Neuron (in vitro differentiated cells): ENCODE data around the gene LPCAT3.

Source experiments
- H2AFZ ChIP-seq: one replicate; pipeline ENCODE4 v1.6.1; 2013; ENCODE audit warnings: low read depth, mild to moderate bottlenecking, inconsistent platforms, low read length, moderate library complexity
- H3K27me3 ChIP-seq: one replicate; pipeline ENCODE4 v1.6.1; 2013; ENCODE audit warnings: low read length; ENCODE audit not compliant: insufficient read depth
- H3K36me3 ChIP-seq: one replicate; pipeline ENCODE4 v1.6.1; 2013; ENCODE audit warnings: low read length; ENCODE audit not compliant: insufficient read depth
- H3K4me1 ChIP-seq: one replicate; pipeline ENCODE4 v1.6.1; 2013; ENCODE audit warnings: low read length; ENCODE audit not compliant: insufficient read depth
- H3K4me3 ChIP-seq: 2 replicates; pipeline ENCODE4 v1.5.1; 2013; ENCODE audit warnings: mild to moderate bottlenecking, low read length, moderate library complexity
- H3K9me3 ChIP-seq: one replicate; pipeline ENCODE4 v1.6.1; 2013; ENCODE audit warnings: low read length

Gene LPCAT3

GRCh38 chr12:7005311-7005710 lies 13.0 kb downstream of the LPCAT3 start:
- H2AFZ ChIP-seq: no peak overlapping the region
- H3K36me3 ChIP-seq: peaks cover 28% of the 10 kb centered on the region
- H3K9me3 ChIP-seq: no peaks in the 10 kb centered on the region
- H3K27me3 ChIP-seq: no peaks in the 10 kb centered on the region
- H3K4me3 ChIP-seq: no peak overlapping the region
- H3K4me1 ChIP-seq: no peaks in the 10 kb centered on the region

- H2AFZ ChIP-seq: no peak overlapping the region
- no peaks in the 10 kb centered on the region for H3K4me1 ChIP-seq
- H3K27me3 ChIP-seq: no peaks in the 10 kb centered on the region
These were observed 13.4 kb downstream of the LPCAT3 start for GRCh38 chr12:7004840-7005239.

GRCh38 chr12:7004287-7004803 lies 13.9 kb downstream of the LPCAT3 start:
- H3K27me3 ChIP-seq: no peaks in the 10 kb centered on the region
- no peaks in the 10 kb centered on the region for H3K9me3 ChIP-seq
- no peak overlapping the region for H3K4me3 ChIP-seq
- H3K36me3 ChIP-seq: peaks cover 26% of the 10 kb centered on the region
- H3K4me1 ChIP-seq: no peaks in the 10 kb centered on the region
- no peak overlapping the region for H2AFZ ChIP-seq

More at GRCh38 chr12:7004840-7005239, 13.4 kb downstream of the LPCAT3 start:
- Histone ChIP-seq H3K4me3 (no peak overlapping the region), H3K36me3 (peaks cover 27% of the 10 kb centered on the region), H3K9me3 (no peaks in the 10 kb centered on the region)

GRCh38 chr12:7001921-7002591 lies 16.2 kb downstream of the LPCAT3 start:
- Histone ChIP-seq H3K9me3 (no peaks in the 10 kb centered on the region), H3K4me3 (no peak overlapping the region), H3K27me3 (no peaks in the 10 kb centered on the region), H2AFZ (no peak overlapping the region), H3K36me3 (peaks cover 33% of the 10 kb centered on the region), H3K4me1 (no peaks in the 10 kb centered on the region)

GRCh38 chr12:6998715-6999451 lies 19.4 kb downstream of the LPCAT3 start:
- H3K4me1 ChIP-seq: peaks cover 4% of the 10 kb centered on the region
- peaks cover 39% of the 10 kb centered on the region for H3K36me3 ChIP-seq
- no peaks in the 10 kb centered on the region for H3K27me3 ChIP-seq
- H3K4me3 ChIP-seq: no peak overlapping the region
- no peaks in the 10 kb centered on the region for H3K9me3 ChIP-seq
- H2AFZ ChIP-seq: no peak overlapping the region

- no peaks in the 10 kb centered on the region for H3K9me3 ChIP-seq
- H3K36me3 ChIP-seq: peaks cover 41% of the 10 kb centered on the region
- no peaks in the 10 kb centered on the region for H3K27me3 ChIP-seq
- no peak overlapping the region for H2AFZ ChIP-seq
- H3K4me1 ChIP-seq: peaks cover 4% of the 10 kb centered on the region
- H3K4me3 ChIP-seq: no peak overlapping the region
These were observed 22.2 kb downstream of the LPCAT3 start for GRCh38 chr12:6996040-6996441.

GRCh38 chr12:6987956-6988553 lies 30.2 kb downstream of the LPCAT3 start:
- Histone ChIP-seq H3K4me1 (no peaks in the 10 kb centered on the region), H2AFZ (no peak overlapping the region), H3K9me3 (no peaks in the 10 kb centered on the region), H3K36me3 (peaks cover 22% of the 10 kb centered on the region), H3K4me3 (no peak overlapping the region), H3K27me3 (no peaks in the 10 kb centered on the region)

- H3K4me1 ChIP-seq: no peaks in the 10 kb centered on the region
- H3K27me3 ChIP-seq: no peaks in the 10 kb centered on the region
- no peaks in the 10 kb centered on the region for H3K9me3 ChIP-seq
- H3K36me3 ChIP-seq: peaks cover 49% of the 10 kb centered on the region
- H2AFZ ChIP-seq: no peak overlapping the region
- H3K4me3 ChIP-seq: no peak overlapping the region
These were observed 35.7 kb downstream of the LPCAT3 start for GRCh38 chr12:6982532-6982931.

GRCh38 chr12:6981152-6982052 lies 36.9 kb downstream of the LPCAT3 start:
- no peaks in the 10 kb centered on the region for H3K4me1 ChIP-seq
- H3K27me3 ChIP-seq: no peaks in the 10 kb centered on the region
- H2AFZ ChIP-seq: no peak overlapping the region
- no peak overlapping the region for H3K4me3 ChIP-seq
- no peaks in the 10 kb centered on the region for H3K9me3 ChIP-seq
- peaks cover 57% of the 10 kb centered on the region for H3K36me3 ChIP-seq

- H3K27me3 ChIP-seq: no peaks in the 10 kb centered on the region
- peaks cover 64% of the 10 kb centered on the region for H3K36me3 ChIP-seq
- no peak overlapping the region for H3K4me3 ChIP-seq
- no peaks in the 10 kb centered on the region for H3K4me1 ChIP-seq
- H2AFZ ChIP-seq: no peak overlapping the region
- H3K9me3 ChIP-seq: no peaks in the 10 kb centered on the region
These were observed 37.5 kb downstream of the LPCAT3 start for GRCh38 chr12:6980740-6981139.

- Histone ChIP-seq H3K4me1 (no peaks in the 10 kb centered on the region), H3K27me3 (no peaks in the 10 kb centered on the region), H2AFZ (no peak overlapping the region), H3K36me3 (peaks cover 71% of the 10 kb centered on the region), H3K4me3 (no peak overlapping the region), H3K9me3 (no peaks in the 10 kb centered on the region)
These were observed 38.2 kb downstream of the LPCAT3 start for GRCh38 chr12:6980075-6980474.

GRCh38 chr12:6979453-6979852 lies 38.8 kb downstream of the LPCAT3 start:
- H2AFZ ChIP-seq: no peak overlapping the region
- peaks cover 77% of the 10 kb centered on the region for H3K36me3 ChIP-seq
- H3K4me3 ChIP-seq: no peak overlapping the region
- no peaks in the 10 kb centered on the region for H3K27me3 ChIP-seq
- H3K9me3 ChIP-seq: no peaks in the 10 kb centered on the region
- no peaks in the 10 kb centered on the region for H3K4me1 ChIP-seq
